Central memory CD4-positive, alpha-beta T cell (primary cell): ENCODE measurements around the gene HTATIP2.
A peak's percentile ranks its signal among the peaks of the same experiment; 100 is the strongest.
"Not testable (repeated sequence)": the region's sequence is repeated elsewhere in the genome, so short reads cannot be mapped to it uniquely, and the experiment has no call there.

Source experiments
- DNase-seq: peaks from one replicate; pipeline ENCODE4 v3.0.0; 2022
- total RNA-seq, 3 experiments: gene quantifications; one replicate each; lab custom pipeline; 2026; lab: John Stamatoyannopoulos, UW

Gene HTATIP2
- 13.5 to 66.6 (median 60.9) reads per million in 3 experiments for total RNA-seq

DNA sequence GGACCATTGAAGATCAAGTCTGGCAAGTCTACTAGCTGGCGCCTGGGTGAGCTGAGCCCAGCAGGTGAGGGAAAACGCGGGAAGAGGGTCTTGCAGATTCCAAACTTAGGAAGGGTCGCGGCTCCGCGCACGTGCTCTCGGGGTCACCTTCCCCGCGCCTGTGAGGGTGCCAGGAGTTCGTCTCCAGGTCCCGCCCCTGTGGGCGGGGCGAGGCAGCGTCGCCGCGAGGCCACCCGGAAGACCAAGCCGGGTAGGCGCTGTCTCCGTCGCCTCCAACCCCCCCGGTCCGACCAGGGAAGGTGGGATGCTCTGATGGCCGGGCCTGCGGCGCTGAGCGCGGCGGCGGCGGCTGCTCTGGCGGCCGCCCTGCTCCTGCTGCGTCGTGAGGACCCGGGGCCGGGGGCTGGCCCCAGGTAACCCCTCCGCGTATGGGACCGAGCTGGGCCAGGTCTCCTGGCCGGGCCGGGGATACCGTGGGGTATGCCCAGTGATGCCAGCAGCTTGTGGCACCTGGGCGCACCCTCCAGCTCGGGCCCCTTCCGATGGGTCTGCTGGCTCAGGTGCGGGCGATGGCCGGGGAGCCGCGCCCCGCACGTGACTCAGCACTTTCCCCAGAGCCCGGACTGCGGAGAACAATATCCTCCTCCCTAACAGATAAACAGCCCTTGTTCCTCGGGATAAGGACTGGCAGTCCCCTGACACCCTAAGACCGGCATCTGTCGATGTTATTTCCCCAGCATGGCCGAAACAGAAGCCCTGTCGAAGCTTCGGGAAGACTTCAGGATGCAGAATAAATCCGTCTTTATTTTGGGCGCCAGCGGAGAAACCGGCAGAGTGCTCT is at the start of gene HTATIP2:
HTATIP2 (plus strand) TSS at position 215 of the 841 bp plus-strand sequence; CDS start at position 739, 524 bp downstream.
- peak; percentile 70 for DNase-seq

DNA sequence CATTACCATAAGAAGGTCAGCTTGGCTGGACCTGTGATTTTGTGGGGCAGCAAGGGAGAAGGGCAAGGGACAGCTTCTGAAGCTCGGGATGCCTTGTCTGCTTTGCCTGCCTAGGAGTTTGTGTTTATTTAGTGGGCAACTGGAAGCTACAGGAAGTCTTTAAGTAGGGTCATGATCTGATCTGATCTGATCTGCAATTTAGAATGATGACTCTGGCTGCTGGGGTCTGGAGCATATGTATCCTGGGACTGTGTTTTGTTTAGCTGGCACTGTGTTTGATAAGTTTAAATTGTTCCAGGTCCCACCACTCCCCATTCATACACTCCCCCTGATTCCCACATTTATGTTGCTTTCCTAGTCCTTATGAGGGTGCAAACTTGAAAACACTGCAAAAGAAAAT is 47.7 kb upstream of the HTATIP2 start:
- no peak for DNase-seq

DNA sequence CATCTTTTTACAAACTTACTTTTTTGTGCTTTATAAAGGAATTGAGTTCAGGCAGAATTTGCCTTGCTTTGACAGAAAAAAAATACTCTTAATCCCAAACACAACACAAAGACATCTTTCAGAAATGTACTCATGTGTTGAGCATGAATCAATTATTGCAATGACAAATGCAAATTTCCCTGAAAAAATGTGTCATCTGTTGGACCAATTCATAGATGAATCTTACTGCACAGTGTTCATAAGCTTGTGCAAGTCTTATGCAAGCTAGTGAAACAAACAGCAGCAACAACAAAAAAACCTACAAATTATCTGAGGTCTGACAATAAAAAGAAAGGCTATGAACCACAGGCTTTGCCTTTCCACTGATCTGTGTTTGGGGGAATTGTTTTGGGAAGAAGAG is 42.3 kb upstream of the HTATIP2 start:
- no peak for DNase-seq

DNA sequence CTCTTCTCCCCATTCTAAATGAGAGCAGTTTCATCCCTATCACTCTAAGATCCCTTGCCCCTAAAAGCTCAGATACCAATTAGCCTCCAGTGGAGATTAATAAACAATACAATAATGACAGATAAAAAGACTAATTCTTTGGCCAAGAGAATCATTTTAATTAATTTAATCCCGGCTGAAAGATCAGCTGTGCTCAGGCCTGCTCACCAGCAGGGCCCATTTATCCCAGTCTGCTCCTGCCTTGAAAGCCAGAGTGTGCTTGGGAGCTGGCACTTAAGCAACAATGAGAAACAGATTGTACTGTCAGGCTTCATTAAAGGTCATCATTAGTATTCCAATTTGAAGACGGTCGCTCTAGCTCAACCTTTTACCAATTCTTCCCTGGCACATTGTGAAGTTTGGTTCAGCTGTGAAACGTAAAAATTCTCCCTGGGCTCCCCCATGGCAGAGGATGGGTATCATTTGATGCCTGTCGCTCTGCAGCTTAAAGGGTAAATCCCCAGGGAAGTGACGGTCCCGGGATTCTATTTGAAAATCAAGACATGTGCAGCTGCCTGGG is 36.1 kb upstream of the HTATIP2 start:
- DNase-seq = no peak

DNA sequence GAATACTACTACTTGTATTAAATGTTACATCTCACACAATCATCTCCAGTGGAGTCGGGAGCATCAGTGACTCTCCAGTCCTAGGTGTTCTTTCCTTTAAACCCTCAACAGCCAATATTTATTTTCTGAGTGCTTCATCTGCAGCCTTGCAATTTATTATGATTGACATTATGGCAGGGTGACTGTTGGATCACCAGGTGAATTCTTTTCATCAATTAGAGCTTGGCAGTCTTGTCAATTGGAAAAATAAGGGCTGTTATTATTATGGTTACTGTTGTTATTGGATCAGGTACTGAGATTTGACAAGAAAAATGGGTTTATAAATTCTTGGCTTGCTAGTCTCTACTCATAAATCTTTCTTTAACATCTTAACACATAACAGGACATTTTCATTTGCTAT is 27.5 kb upstream of the HTATIP2 start:
- no peak for DNase-seq

DNA sequence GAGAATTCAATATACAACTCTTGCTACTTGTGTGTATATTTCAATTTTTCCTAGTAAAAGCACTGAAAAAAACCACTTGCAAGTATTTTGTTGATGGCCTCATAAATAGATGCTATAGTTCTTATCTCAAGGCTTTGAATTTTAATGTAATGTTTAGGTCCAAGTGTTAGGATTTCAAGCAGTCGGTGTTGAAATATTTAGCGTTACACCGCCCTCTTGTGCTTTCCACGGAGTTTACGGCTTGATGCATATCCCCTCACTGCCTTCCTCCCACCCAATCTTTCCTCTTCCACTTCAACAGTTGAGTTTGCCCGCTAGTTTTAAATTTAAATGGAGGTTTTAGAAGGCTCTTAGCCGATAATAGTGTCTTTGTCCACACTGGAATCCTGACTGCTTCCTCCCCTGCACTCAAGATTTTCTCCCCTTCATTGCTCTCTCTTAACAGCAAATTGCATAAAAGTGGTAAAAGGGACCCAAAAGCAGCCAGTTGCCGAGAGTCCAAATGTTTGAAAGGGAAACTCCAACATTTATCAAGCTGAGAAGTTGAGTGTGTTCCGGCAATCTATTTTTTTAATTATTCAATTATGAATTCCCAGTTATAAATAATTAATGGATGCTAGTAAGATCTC is 25.9 kb upstream of the HTATIP2 start:
- DNase-seq = no peak

DNA sequence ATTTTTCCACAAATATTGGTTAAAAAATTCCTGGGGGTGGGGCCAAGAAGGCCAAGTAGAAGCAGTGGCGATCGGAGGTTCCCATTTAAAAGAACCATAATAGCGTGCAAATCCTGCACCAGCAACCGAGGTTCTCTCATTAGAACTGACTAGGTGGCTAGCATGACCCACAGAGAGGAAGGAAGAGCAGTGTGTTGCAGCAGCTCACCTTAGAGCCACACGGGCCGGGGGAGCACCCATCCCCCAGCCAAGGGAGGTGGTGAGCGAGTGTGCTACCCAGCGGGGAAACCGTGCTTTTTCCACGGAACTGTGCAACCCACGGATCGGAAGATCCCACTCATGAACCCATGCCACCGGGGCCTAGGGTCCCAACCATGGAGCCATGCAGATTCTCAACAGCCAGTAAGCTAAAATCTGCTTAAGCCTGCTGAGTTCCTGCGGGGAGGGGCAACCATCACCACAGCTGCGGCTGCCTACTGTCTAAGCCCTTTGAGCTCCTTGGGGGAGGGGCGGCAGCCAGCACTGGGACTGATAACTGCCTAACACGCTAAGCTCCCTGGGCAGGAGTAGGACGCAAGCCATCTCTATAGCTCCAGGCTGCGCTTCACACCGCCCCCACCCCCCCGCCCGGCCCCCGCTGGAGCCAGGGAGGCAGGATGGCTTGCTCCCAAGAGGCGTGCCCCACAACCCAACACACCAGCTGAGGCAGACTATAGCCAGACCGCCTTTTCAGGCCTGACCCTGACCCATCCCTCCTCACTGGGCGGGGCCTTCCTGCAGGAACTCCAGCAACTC is 21.0 kb upstream of the HTATIP2 start:
- DNase-seq = no peak

DNA sequence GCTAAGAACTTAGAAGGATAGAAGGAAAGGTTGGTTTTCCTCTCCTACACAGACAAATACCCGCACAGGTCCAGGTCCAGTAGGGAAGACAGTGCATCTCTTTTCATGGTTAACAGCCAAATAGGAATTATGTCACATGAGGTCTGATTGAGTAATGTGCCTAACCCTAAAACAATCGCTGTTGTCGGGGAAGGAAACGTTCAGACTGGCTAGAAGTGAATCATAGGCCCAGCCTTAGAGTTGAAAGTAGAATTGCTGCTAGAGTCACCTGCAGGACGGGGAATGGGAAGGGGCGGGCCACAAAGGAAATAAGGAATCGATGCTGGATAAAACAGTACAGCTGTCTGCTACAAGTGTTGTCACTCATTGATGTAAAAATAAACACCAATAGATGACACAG is 12.4 kb upstream of the HTATIP2 start:
- no peak for DNase-seq

DNA sequence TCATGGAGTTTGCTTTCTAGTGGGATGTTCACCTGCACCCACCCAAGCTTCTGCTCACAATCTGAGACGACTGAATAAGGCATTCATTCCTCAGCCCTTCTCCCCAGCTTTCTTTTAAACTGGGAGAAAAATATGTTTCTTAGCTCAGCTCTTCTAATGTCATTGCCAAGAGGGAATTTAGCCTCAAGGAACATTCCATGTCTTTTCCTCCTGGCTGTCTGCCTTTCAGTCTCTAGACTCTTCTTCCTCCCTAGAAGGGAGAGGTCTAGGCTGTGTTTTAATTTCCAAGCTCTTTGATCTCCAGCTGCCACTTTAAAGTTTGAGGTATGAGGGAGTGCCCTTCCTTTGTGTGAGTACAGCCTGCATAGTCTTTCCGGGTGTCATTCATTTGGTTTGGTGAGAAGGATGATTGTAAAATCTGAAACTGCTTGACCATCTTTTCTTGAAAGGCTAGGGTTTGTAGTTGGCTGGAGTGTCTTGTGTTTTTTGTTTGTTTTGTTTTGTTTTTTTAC is 11.7 kb upstream of the HTATIP2 start:
- DNase-seq = no peak

DNA sequence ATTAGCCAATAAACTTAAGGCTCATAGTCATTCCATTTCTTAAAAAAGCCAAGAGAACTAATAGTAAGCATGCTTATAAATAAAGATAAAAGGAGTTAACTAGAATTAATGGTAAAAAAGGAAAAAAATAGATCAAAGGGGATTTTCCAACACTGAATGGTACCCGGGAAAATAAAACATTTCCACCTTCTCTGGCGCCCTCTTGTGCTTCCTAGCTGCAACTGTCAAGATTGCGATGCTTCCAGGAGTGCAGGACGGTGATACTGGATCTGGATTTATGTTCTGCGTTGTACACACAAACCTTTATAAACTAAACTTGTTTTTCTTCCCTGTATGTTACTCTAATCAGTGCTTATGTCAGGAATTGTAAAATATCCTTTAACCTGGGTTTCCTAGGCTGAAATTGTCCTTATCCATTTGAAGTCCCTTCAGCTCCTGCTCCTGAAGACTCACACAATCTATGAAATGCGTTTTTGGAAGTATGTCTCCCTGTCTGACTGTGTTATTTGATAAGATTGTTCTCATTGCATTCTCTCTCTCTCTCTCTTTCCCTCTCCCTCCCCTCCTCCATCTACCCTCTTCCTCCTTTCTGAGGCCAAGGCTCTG is 9.6 kb upstream of the HTATIP2 start:
- no peak for DNase-seq

DNA sequence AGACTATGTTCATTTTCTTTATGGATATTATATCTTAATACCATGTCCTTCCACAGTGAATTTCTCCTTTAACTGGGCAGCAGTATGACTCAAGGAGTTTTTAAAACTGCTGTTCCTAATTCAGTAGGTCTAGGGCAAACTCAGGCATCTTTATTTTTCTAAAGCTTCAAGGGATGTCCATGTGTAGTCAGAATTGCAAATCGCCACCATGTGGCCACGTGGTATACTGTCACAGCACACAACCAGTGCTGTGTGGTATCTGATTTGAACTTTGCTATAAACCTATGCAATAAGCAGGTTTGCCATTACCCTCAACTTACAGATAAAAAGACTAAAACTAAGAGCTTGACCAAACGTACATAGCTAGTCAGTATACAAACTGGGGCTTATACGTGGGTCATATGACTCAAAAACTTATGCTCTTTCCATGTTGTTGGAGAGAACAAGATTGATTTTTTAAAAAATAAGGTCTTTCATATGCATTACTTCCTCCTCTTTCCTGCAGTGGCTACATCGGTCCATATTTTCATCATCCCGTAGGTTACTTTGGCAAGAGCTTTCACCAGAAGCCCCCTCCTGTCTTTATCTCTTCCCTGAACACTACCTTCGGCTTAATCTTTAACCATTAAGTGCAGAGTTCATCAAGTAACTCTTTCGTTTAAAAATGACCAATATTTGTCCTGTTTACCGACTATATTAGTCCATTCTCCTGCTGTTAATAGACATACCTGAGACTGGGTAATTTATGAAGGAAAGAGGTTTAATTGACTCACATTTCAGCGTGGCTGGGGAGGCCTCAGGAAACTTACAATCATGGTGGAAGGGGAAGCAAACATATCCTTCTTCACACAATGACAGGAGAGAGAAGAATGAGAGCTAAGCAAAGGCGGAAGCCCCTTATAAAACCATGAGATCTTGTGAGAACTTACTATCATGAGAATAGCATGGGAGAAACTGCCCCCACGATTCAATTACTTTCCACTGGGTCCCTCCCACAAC is 8.0 kb upstream of the HTATIP2 start:
- DNase-seq = peak; percentile 21

DNA sequence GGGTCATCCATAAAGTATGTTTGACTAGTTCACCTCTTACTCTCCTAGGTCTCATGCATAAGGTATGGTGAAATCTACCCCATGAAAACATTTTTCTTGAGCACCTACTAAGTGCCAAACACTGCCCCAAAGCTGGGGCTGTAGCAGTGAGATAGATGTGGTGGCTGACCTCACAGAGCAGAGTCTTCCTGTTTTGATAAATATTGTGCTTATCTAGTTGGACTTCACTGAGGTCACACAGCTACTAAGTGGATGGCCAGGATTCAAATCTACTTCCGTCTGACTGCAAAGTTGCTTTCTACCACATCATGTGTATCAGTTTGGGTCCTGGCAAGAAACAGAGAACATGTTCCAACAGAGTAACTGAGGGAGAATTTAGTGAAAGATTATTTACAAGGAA is 6.4 kb upstream of the HTATIP2 start:
- DNase-seq = no peak

DNA sequence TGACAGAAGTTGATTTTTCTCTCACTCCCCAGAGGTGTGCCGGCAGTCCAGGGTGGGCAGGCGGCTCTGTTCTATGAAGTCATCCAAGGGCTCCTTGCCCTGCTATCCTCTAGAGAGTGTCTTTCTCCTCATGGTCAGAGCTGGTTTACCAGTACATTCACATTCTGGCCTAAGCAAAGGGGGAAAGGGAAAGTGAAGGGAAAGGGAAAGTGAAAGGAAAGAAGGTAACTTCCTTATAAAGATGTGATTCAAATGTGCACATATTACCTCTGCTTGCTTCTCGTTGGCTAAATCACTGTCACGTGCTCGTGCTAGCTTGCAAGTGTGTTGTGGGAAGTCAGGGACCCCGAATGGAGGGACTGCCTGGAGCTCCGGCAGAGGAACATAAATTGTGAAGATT is 2.9 kb upstream of the HTATIP2 start:
- peak; percentile 45 for DNase-seq

DNA sequence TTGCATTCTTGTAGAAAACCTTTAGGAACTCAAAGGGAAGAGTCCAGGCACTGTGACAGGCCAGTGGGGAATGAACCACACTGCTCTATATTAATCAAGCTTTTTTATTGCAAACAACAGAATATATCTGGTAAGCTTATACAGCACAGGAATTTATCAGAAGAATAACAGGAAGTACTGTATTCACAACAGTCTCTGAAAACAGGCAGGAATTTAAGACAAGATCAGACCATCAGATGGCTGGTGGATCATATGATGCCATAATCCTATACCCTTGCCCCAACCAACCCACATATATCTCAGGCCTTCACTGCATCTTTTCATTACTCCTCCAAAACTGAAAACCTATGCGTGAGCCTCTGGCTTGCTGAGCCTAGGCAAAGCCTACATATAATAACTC is 1.0 kb upstream of the HTATIP2 start:
- DNase-seq = no peak

DNA sequence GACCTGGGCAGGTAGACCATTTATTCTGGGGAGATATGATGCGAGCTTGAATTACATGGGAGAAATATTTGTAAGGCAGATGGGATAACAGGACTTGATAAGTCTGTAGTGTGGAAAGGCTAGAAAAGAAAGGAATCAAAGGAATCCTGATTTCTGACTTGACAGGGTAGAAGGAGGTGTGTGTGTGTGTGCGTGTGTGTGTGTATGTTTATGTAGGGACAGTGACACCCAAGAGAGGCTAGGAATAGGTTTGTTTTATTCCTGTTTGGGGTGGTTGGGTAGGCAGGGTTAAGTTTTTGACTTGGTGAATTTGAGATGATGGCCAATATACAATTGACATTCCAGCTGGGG is 390 bp upstream of the HTATIP2 start:
- DNase-seq = no peak

DNA sequence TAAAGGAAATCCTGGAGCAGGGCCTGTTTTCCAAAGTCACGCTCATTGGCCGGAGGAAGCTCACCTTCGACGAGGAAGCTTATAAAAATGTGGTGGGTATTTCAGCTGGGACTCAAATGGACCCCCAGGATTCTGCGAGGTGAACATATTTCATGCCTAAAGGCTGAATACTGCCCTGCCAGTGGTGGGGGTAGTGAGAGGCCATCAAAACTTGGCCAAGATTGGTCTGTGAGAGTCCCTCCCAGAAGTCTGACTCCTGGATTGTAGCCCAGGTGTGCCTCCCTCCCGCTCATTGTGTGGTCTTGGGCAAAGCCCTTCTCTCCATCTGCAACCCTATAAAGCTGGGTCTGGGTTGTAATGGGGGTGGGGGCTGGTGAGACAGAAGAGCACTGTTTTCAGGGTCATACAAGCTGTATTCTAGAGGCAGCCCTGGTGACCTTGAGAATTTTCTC is 853 bp downstream of the HTATIP2 start:
- no peak for DNase-seq

DNA sequence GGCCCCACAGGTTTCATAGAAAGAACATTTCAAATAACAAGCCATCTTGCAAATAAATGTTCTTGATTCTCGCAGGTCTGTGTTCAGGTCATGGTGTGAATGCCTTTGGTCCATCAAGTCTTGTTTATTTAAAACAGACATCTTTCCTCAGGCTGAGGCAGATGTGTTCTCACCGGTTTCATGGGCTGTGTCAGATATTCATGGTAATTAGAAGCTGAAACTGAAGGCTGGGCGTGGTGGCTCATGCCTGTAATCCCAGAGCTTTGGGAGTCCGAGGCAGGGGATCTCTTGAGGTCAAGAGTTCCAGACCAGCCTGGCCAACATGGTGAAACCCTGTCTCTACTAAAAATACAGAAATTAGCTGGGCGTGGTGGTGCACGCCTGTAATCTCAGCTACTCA is 2.0 kb downstream of the HTATIP2 start:
- not testable (repeated sequence) for DNase-seq

DNA sequence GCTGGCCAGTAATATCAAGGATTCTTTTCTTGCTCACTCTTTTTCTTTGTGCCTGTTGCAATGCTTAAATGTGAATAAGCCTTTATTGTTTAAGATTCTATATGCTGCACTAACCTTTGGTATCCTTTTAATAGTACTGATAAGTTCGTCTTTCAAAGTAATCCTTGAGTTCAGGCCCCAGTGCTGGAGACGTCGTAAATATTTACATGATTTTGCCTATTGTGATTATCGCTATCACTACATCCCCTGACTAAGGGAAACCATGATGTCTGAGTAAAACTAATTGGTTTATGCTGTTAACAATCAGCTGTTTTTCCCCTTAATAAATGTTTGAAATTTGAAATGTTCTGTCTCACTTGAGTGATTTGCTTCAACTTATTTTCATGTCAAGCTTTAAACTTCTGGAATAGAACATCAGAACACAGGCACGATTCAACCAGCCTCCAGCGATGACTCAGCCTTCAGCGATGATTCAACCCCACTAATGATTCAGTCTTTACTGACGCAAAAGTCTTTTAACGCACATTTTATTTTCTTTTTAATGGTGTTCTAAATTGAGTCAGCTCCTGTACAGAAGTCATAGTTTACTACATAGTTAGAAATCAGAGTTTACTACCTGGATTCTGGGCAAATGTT is 3.9 kb downstream of the HTATIP2 start:
- no peak for DNase-seq

DNA sequence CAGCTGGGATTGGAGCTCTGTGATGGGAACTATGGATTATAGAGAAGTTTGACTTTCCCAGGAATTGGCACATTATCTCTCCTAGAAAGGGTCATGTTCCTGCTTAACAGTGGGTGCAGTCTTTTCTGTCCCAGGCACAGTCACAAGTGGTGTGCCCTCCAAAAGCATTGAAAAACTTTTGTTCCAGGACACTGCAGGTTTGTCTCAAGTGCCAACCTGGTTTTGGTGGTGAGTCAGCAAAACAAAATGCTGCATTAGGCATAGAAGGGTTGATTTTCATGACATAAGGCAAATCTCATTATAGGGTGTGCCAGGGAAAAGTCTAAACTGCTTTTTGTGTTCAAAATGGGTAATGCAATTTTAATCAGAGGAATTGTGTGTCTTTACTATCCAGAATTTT is 4.9 kb downstream of the HTATIP2 start:
- no peak for DNase-seq

DNA sequence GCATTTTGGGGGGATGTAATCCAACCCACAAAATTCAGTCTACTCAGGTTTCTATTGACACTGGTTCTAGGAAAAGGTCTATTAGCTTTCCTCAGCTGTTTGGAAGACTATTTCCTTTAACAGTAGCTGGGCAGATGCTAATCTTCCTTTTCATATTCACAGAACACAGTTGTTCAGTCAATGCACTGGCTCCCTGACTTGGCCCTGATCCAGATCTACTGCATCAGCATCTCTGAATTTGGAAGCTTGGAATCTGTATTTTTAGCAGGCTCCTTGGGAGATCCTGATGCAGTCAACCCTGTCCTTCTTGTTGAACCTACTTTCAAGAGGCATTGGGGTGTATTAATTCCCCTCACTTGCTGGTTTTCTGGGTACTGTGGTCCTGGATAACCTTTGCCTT is 6.3 kb downstream of the HTATIP2 start:
- DNase-seq = no peak
